Measurements from ENCODE around the gene TP53BP2.

The TP53BP2 gene

DNA sequence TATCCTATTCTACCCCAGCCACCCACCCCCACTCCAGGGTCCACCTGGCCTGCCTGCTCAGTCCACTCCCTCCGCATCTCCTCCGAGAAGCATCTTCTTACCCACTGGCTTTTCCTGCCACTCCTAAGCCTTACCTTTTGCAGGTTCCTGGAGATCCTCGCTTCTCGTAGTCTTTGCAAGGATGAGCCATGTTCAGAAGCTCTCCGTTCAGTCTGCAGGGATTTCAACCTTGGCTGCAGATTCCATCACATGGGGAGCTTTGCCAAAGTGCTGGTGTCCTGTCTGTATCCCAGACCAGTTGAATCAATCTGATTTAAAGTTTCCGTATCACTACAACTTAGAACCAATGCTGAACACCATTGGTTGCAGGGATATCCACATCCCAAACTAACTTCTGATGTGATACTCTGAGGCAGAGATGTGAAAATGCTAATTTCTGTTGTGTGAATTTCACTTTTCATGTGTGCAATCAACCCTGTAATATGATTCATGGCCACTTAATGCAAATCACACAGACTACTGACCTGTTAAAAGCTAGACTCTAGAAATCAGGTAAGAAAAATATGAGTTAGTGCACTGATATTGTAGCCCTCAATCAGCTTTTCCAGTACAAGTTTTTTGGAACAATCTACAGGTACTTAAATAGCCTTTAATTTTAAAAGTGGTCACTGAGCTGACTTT, 71.5 kb downstream of the TP53BP2 start:
- TF ChIP-seq ZFX (IDR thresholded peaks at IDR 0.05) (no peak), CTCF (conservative IDR thresholded peaks at IDR 0.05) (no peak)
- H3K27ac ChIP-seq: no peak overlapping the region

- no peak for TF ChIP-seq ZFX (IDR thresholded peaks at IDR 0.05)
- TF ChIP-seq CTCF (conservative IDR thresholded peaks at IDR 0.05): no peak
- H3K27ac ChIP-seq: no peak overlapping the region
Observed at GRCh38 chr1:223772771-223773160, 73.0 kb downstream of the TP53BP2 start.

DNA sequence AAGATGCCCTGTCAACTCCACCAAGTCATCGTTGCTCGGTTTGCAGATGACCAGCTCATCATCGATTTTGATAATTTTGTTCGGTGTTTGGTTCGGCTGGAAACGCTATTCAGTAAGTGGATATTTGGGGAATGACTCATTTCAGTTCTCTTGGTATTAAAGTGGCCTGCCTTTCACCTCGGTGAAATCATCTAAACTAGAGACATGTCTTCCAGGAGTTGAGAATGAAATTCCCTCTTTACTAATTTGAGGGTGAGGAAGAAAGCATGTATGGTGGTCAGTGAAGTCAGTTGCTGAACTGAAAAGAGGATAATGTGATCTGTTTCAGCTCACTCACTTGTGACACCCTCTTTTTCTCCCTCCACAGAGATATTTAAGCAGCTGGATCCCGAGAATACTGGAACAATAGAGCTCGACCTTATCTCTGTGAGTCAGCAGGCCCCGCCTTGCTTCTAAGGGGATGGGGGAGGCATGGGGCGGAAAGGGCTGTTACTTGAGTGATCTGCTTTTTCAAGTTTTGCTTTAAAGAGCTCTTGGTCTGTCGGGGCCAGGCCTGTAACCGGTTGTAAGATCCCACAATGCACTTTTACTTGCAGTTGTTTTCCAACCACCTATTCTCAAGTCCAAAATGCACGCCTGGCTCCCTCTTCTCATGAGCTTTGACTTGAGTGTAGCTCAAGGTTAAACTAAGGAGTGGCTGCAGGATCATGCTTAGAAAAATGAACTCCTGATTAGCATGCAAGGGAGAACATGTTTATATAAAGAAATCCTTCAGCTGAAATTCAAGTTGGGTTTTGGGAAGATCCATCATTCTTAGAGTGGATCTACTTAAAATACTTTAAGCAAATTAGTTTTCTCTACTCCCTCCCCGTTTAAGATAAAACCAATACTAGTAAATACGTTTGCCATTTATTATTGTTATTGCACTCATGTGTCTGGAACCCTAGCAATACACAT, 73.7 kb downstream of the TP53BP2 start:
- no peak overlapping the region for H3K27ac ChIP-seq
- TF ChIP-seq CTCF (conservative IDR thresholded peaks at IDR 0.05): no peak
- no peak for TF ChIP-seq ZFX (IDR thresholded peaks at IDR 0.05)

DNA sequence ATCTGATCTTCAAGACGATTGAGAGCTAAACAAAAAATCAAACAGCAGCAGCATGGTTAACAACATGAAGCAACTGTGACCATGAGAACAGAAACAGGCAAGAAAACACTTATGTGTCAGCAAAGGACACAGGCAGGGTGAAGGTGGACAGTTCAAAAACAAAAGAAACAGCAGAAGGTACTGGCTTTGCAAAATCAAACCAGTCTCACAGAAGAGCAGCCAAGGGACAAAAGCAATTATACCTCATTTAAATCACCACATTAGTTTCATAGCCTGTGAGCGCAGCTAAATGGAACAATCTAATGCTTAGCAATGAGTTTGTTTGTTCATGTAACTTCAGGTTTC, 74.3 kb downstream of the TP53BP2 start:
- TF ChIP-seq CTCF (conservative IDR thresholded peaks at IDR 0.05): no peak
- TF ChIP-seq ZFX (IDR thresholded peaks at IDR 0.05): no peak
- H3K27ac ChIP-seq: no peak overlapping the region

DNA sequence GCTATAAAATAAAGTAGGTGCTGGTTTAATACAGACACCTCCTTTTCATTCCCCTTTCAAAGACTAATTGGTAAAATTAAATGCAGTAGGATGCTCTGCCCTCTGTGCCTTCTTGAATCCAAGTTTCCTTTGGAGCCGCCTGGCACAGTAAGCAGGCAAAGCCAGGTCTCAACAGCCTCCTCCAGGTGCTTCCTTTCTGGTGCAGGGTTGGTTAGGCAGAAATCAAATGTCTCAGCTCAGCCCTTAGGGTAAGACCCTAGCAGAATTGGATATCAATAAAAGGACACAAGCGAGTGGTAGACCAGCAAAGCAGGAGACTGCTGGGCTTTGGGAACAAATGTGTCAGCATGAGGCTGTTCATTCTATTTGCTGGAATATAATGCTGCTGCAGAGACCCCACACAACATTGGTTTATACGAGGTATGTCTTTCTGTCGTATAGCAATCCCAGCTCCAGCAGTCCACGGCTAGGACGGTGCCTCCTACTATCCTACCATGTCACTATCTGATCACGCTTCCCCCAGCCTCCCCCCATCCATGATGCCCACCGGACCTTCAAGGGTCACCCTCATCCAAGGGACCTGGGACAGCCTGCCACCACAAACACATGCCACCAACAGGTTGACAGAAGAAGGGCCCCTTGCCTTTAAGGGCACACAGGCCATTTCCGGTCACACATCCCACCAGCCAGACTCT, 75.0 kb downstream of the TP53BP2 start:
- TF ChIP-seq CTCF (conservative IDR thresholded peaks at IDR 0.05) (no peak), ZFX (IDR thresholded peaks at IDR 0.05) (no peak)
- H3K27ac ChIP-seq: no peak overlapping the region

- TF ChIP-seq ZFX (IDR thresholded peaks at IDR 0.05) (no peak), CTCF (conservative IDR thresholded peaks at IDR 0.05) (no peak)
- H3K27ac ChIP-seq: no peak overlapping the region
Observed at GRCh38 chr1:223765719-223766340, 79.9 kb downstream of the TP53BP2 start.

Measured in C4-2B (cell line).